GM19328 (cell line): Measurements from ENCODE around the gene AJUBA.
"Not testable (repeated sequence)": the region's sequence is repeated elsewhere in the genome, so short reads cannot be mapped to it uniquely, and the experiment has no call there.

Source experiments
- ATAC-seq: cut with Tn5 transposase; IDR thresholded peaks from one replicate; pipeline ENCODE4 v1.9.1; 2021; ENCODE audit warnings: mild to moderate bottlenecking, moderate library complexity; ENCODE audit not compliant: unreplicated experiment

The AJUBA gene

GRCh38 chr14:23006544-23007419 is 24.4 kb upstream of the AJUBA start:
- ATAC-seq = peak; percentile 98

GRCh38 chr14:23006188-23006534 is 23.8 kb upstream of the AJUBA start:
- no peak for ATAC-seq

- no peak for ATAC-seq
These were observed 23.3 kb upstream of the AJUBA start for GRCh38 chr14:23005451-23006187.

GRCh38 chr14:23004274-23004673 is 21.9 kb upstream of the AJUBA start:
- ATAC-seq = not testable (repeated sequence)

GRCh38 chr14:23002592-23002991 is 20.2 kb upstream of the AJUBA start:
- ATAC-seq = no peak

- ATAC-seq = no peak
These were observed 18.5 kb upstream of the AJUBA start for GRCh38 chr14:23000860-23001259.

GRCh38 chr14:22998329-22999012 is 16.1 kb upstream of the AJUBA start:
- no peak for ATAC-seq

GRCh38 chr14:22997676-22998323 is 15.4 kb upstream of the AJUBA start:
- ATAC-seq = no peak

- ATAC-seq = no peak
These were observed 14.7 kb upstream of the AJUBA start for GRCh38 chr14:22996768-22997654.

GRCh38 chr14:22995889-22996625 is 13.7 kb upstream of the AJUBA start:
- ATAC-seq = no peak

- no peak for ATAC-seq
These were observed 12.5 kb upstream of the AJUBA start for GRCh38 chr14:22994762-22995275.

- ATAC-seq = no peak
These were observed 11.2 kb upstream of the AJUBA start for GRCh38 chr14:22993517-22993916.

- ATAC-seq = no peak
These were observed 9.5 kb upstream of the AJUBA start for GRCh38 chr14:22991852-22992251.

- no peak for ATAC-seq
These were observed 4.9 kb upstream of the AJUBA start for GRCh38 chr14:22987291-22987690.

- ATAC-seq = no peak
These were observed 4.2 kb upstream of the AJUBA start for GRCh38 chr14:22986508-22987054.

GRCh38 chr14:22985894-22986507 is 3.6 kb upstream of the AJUBA start:
- ATAC-seq = no peak

- no peak for ATAC-seq
These were observed 2.8 kb upstream of the AJUBA start for GRCh38 chr14:22984959-22985658.
